ENCODE results near the gene C17orf75.

DNA sequence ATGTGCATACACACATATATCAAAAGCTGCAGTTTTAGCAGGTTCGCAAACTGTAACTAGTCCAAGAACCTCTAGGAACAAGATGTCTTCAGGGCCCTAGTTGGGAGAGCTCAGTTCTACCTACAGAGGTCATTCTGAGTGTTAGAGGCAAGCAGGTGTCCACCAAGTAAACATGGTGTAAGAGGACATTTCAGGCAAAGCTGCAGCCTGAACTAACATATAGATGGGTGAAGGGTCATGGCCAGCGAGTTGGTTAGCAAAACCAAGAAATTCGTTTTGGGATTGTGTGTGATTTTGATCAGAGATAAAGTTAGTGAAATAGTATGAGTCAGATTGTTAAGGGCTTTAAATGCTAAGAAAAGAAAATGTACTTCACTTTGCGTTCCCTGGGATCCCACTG is 24.6 kb downstream of the C17orf75 start:
- no peak for TF ChIP-seq CTCF (conservative IDR thresholded peaks at IDR 0.05)
- no peak for TF ChIP-seq ZFX (IDR thresholded peaks at IDR 0.05)
